Ovary (tissue), 9 donors: ENCODE results near the gene GRK4. TPM values are rescaled to one million over a fixed set of nuclear protein-coding genes. Genes with fewer than 3 reads are reported as not detected.
A peak's percentile ranks its signal among the peaks of the same experiment; 100 is the strongest.

Experiments used
- DNase-seq, 5 donors: peaks; one replicate each; pipeline ENCODE4 v3.0.0-alpha.2; 2019 to 2020
- H3K27ac ChIP-seq, 2 donors: fragments of 200-600 bp; one replicate each; pipeline versions ENCODE4 v1.5.1 to v1.8.0; 2019 to 2022
- H3K27me3 ChIP-seq: fragments of 200-600 bp; one replicate; pipeline ENCODE4 v1.8.0; 2022
- H3K36me3 ChIP-seq: fragments of 200-600 bp; sonication (generic); one replicate; pipeline ENCODE4 v1.5.1; 2019
- H3K4me1 ChIP-seq: one replicate; pipeline ENCODE4 v1.8.1; 2013; ENCODE audit warnings: mild to moderate bottlenecking, moderate library complexity; ENCODE audit not compliant: insufficient read depth
- H3K4me3 ChIP-seq: fragments of 200-600 bp; sonication (generic); one replicate; pipeline ENCODE4 v1.5.1; 2017
- H3K9me3 ChIP-seq, 2 donors: fragments of 200-600 bp in 1 of 2; sonication (generic) in 1 of 2; one replicate each; pipeline versions ENCODE4 v1.5.1 to v1.8.1; 2013 to 2019; ENCODE audit warnings: mild to moderate bottlenecking in 1 of 2, moderate library complexity in 1 of 2
- EP300 ChIP-seq: sonication (generic); formaldehyde crosslinking; IDR thresholded peaks from one replicate; pipeline ENCODE4 v1.6.1; 2017; ENCODE audit warnings: antibody characterized with exemption
- POLR2A ChIP-seq: fragments of 450-650 bp; IDR thresholded peaks from one replicate; pipeline ENCODE4 v1.6.1; 2017; ENCODE audit warnings: antibody characterized with exemption, mild to moderate bottlenecking, moderate library complexity
- WGBS, 3 donors: extraction: QIAGEN DNeasy Blood & Tissue Kit in 1 of 3; methylation state at CpG; one replicate each; pipeline versions ENCODE4 v1.1.5 to v1.1.7; 2013 to 2017; 5-methylcytosine and 5-hydroxymethylcytosine counted together
- intact Hi-C, 4 donors: fragments of 100-400 bp; cut with DNase I; formaldehyde crosslinking; loops; one replicate each; pipeline versions ENCODE4 v1.11.0 to v1.15.1; 2022 to 2023
- polyA plus RNA-seq, 2 donors: library from polyadenylated mRNA; stranded (reverse); fragments of 200-250 nt in 1 of 2; fragments of 350-450 nt in 1 of 2; fragmentation: Illumina TruSeq in 1 of 2; extraction: RNeasy Lipid Tissue Mini Kit (QIAGEN cat#74804) in 1 of 2; gene quantifications; one replicate each; pipeline ENCODE4 v1.2.3, GENCODE V29; 2013 to 2014
- total RNA-seq, 7 donors: library from RNA; depleted of rRNA in 2 of 7; stranded (reverse); fragments of >200 nt in 2 of 7; fragmentation: NEBNext Ultra II Directional in 3 of 7; extraction: Animal tissue kit (Norgen Biotek cat#: 25700) in 3 of 7; gene quantifications; one replicate each; pipeline versions ENCODE4 v1.1.0 to v1.2.4, GENCODE V29; 2016 to 2023
- TF ChIP-seq, protein P1 (sequence below), 3 donors: fragments of 450-650 bp in 2 of 3; fragments of 200-600 bp in 1 of 3; IDR thresholded peaks; one replicate each; pipeline versions ENCODE4 v1.5.1 to v1.8.0; 2016 to 2022; ENCODE audit warnings: antibody characterized with exemption in 3 of 3, mild to moderate bottlenecking in 1 of 3
- donor health status: DM: no; HTN: no; CAD: no; lungs with moderate emphysema.
- donor health status: DM: no; HTN: no; CAD: no.
- donor health status: Bipolar disorder and iron deficiency.
- donor health status: DM: yes; HTN: yes; CAD: no.
- donor health status: DM: no; HTN: no; CAD: no.
- donor health status: DM: yes; HTN: yes; CAD: no.

GRK4 gene
- total and polyA plus RNA-seq, 9 donors = 3.3 to 17.6 (median 6.9) TPM

- peak in 1 of 5 donors; percentile 54 for DNase-seq
- H3K36me3 ChIP-seq = no peaks in the 10 kb centered on the region
- H3K27me3 ChIP-seq = no peaks in the 10 kb centered on the region
- no peaks in the 10 kb centered on the region for H3K9me3 ChIP-seq
- 12 to 17% (median 16%) methylated on average over 20 to 31 of the region's 31 CpGs for WGBS, 3 donors
- intact Hi-C loops = loop anchor here in 3 of 4 donors (5.0 to 10.0 kb wide), 4 partner anchors 89 to 399 kb away; partner anchors contain the start of genes ADD1 (in 1 of the 3) and FAM193A (in 1 of the 3)
- H3K4me3 ChIP-seq = peak overlapping the region; percentile 96
- H3K4me1 ChIP-seq = peaks cover 8% of the 10 kb centered on the region
- no peak for TF ChIP-seq EP300
- TF ChIP-seq, protein P1, sequence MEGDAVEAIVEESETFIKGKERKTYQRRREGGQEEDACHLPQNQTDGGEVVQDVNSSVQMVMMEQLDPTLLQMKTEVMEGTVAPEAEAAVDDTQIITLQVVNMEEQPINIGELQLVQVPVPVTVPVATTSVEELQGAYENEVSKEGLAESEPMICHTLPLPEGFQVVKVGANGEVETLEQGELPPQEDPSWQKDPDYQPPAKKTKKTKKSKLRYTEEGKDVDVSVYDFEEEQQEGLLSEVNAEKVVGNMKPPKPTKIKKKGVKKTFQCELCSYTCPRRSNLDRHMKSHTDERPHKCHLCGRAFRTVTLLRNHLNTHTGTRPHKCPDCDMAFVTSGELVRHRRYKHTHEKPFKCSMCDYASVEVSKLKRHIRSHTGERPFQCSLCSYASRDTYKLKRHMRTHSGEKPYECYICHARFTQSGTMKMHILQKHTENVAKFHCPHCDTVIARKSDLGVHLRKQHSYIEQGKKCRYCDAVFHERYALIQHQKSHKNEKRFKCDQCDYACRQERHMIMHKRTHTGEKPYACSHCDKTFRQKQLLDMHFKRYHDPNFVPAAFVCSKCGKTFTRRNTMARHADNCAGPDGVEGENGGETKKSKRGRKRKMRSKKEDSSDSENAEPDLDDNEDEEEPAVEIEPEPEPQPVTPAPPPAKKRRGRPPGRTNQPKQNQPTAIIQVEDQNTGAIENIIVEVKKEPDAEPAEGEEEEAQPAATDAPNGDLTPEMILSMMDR (IDR thresholded peaks at IDR 0.05) = no peak
- TF ChIP-seq POLR2A = no peak
- H3K27ac ChIP-seq = peak overlapping the region; percentile 32 to 78
Measured at GRCh38 chr4:2933566-2934076, 29.8 kb upstream of the GRK4 start.

DNA sequence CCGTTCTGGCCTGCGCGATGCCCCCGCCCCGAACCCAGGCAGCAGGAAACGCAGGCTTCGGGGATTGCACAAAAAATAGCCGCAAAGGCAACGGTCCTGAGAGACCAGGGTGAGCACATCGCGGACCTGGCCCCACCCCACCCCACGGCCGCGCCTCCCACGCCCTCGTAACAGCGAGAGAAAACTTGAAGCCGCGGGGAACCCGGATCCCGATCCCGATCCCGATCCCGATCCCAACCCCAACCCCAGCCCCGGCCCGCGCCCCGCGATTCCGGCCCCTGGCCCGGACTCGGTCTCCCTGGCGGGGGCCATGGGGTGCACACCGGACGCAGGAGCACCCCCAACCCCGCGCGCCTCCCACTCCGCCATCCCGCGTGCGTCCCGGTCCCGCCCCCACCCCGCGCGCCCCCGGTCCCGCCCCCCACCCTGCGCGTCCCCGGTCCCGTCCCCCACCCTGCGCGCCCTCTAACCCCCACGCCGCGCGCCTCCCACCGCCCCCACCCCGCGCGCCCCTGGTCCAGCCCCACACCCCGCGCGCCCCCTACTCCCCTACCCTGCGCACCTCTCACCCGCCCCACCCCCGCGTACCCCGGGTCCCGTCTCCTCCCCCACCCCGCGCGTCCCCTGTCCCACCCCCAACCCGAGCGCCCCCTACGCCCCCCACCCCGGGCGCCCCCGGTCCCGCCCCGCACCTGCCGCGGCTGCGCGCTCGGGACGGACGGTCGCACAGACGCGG is 29.1 kb upstream of the GRK4 start:
- Histone ChIP-seq H3K4me1 (peaks cover 8% of the 10 kb centered on the region), H3K9me3 (no peaks in the 10 kb centered on the region), H3K27ac (peak overlapping the region; percentile 32 to 78), H3K36me3 (no peaks in the 10 kb centered on the region), H3K4me3 (peak overlapping the region; percentile 96), H3K27me3 (no peaks in the 10 kb centered on the region)
- intact Hi-C loops = loop anchor here in 3 of 4 donors (5.0 to 10.0 kb wide), 4 partner anchors 89 to 399 kb away; partner anchors contain the start of genes ADD1 (in 1 of the 3) and FAM193A (in 1 of the 3)
- WGBS, 3 donors = 1 to 3% (median 1%) methylated on average over 35 to 92 of the region's 93 CpGs
- DNase-seq = peak; percentile 62 to 83 (median 75)
- no peak for TF ChIP-seq EP300
- TF ChIP-seq, protein P1 (IDR thresholded peaks at IDR 0.05) = no peak
- TF ChIP-seq POLR2A = no peak

GRCh38 chr4:2934813-2935761 is 28.3 kb upstream of the GRK4 start:
- Histone ChIP-seq H3K9me3 (no peaks in the 10 kb centered on the region), H3K27me3 (no peaks in the 10 kb centered on the region), H3K4me1 (peaks cover 8% of the 10 kb centered on the region), H3K4me3 (peak overlapping the region; percentile 96), H3K36me3 (no peaks in the 10 kb centered on the region), H3K27ac (peak overlapping the region; percentile 32 to 78)
- TF ChIP-seq, protein P1 (IDR thresholded peaks at IDR 0.05) = no peak
- TF ChIP-seq EP300 = no peak
- TF ChIP-seq POLR2A = peak; percentile 93
- DNase-seq = peak; percentile 96 to 99 (median 98)
- 1% methylated on average over 43 to 70 of the region's 70 CpGs for WGBS, 3 donors
- intact Hi-C loops = loop anchor here in 3 of 4 donors (5.0 to 10.0 kb wide), 4 partner anchors 90 to 400 kb away; partner anchors contain the start of genes ADD1 (in 1 of the 3) and FAM193A (in 1 of the 3)
